Suppressor macrophage (primary cell): ENCODE measurements around the gene RALGPS2.
"Not testable (repeated sequence)": the region's sequence is repeated elsewhere in the genome, so short reads cannot be mapped to it uniquely, and the experiment has no call there.

Source experiments
- DNase-seq, 4 experiments: peaks; one replicate each; pipeline ENCODE4 v3.0.0-alpha.2; 2020 to 2022

The RALGPS2 gene

GRCh38 chr1:178945763-178946266 is 220.8 kb downstream of the RALGPS2 start:
- no peak for DNase-seq

- DNase-seq, result no peak
These were observed 221.4 kb downstream of the RALGPS2 start for GRCh38 chr1:178946416-178946815.

- no peak for DNase-seq
These were observed 222.0 kb downstream of the RALGPS2 start for GRCh38 chr1:178946855-178947676.

DNA sequence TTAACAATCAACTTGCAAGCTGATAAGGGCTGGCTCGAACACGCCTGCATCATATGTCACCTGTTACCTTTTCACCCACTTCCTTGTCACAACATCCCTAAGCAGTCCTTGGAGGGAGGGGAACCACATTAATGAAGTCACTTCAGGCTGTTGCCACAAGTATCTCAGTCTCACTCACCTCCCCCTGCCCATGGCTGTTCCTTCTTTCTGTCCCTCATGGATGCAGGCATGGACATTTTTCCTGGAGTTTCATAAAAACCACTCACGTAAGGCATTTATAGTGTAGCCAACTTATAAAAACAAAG is 222.6 kb downstream of the RALGPS2 start:
- DNase-seq, result no peak

GRCh38 chr1:178948676-178949075 is 223.6 kb downstream of the RALGPS2 start:
- DNase-seq, result no peak

- DNase-seq, result not testable (repeated sequence)
These were observed 224.8 kb downstream of the RALGPS2 start for GRCh38 chr1:178949866-178950265.

DNA sequence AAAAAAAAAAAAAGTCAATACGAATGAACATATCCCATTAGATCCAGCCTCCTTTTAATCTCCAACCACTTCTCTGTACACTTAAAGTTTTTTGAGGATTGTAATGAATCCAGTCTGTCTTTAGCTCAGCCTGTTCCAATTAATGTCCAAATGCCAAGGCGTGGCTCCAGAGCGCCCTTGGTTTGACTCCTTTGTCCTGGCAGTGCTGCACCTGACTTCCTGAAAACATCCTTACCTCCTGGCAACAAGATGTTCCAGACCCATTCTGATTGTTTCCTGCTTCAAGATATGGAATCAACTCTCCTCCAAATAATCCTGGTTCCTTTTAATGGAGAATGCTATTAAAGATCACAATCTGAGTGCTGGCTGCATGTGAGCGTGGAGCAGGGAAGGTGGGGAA is 226.6 kb downstream of the RALGPS2 start:
- DNase-seq, result no peak

- DNase-seq, result no peak
These were observed 228.0 kb downstream of the RALGPS2 start for GRCh38 chr1:178953034-178953433.

GRCh38 chr1:178953538-178954324 is 228.7 kb downstream of the RALGPS2 start:
- no peak for DNase-seq

GRCh38 chr1:178954325-178954690 is 229.3 kb downstream of the RALGPS2 start:
- peak; percentile 27 to 48 (median 32) for DNase-seq

DNA sequence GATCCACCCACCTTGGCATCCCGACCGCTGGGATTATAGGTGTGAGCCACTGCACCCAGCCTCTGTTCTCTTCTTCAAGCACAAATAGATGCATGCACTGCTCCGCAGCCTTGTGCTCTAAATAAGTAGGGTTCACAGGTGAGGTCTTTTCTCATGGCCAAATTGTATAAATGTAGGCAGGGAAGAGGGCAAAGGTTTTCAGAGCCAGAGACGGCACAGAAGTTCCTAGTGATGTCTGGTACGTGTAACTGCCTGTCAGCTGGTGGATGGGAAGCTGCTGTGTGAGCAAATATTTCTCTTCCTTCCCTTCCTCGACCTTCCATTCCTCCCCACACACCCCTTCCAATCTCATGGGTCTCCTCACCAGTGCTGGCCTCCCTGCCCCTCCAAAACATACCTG is 229.9 kb downstream of the RALGPS2 start:
- no peak for DNase-seq

DNA sequence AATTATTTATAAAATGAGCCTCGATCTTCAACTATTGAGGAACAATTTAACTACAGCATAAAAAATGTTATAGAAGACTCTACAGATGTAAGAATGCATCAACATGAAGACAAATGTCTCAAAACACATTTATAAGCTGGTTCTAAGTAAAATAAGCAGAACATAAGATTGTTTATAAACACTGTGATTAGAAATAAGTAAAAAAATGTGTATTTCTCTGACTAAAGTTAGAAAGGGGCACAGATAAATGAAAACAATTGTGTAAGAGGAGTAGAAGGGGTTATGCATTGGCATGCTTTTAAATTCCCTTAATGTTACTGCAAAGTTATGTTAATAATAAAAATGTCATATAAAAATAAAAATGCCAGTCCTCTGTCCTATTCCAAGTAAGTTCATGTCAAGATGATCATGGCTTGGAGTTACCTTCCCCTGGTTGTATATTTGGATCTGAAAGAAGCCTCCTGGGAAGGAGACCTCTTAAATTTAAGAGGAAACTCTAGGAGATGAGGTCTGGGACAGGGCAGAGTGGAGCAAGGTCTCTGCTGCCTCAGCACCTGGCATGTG is 230.4 kb downstream of the RALGPS2 start:
- no peak for DNase-seq

DNA sequence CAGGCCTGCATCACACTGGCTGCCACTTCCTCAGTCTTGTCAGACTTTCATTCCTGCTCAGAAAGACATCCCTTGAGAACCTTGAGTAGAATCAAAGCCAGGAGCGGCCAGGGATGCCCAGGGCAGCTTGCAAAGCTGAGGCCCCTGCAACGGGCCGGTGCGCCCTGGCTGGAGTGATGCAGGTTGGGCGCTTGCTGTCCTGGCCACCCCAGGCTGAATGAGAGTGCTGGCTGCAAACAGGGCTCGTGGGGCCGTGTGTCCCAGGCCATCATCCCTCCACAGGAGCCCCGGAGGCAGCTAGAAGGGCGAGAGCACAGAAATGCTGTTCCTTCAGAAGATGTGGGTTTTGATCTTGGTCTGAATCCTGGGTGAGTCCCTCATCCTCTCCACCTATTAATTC is 233.4 kb downstream of the RALGPS2 start:
- no peak for DNase-seq

DNA sequence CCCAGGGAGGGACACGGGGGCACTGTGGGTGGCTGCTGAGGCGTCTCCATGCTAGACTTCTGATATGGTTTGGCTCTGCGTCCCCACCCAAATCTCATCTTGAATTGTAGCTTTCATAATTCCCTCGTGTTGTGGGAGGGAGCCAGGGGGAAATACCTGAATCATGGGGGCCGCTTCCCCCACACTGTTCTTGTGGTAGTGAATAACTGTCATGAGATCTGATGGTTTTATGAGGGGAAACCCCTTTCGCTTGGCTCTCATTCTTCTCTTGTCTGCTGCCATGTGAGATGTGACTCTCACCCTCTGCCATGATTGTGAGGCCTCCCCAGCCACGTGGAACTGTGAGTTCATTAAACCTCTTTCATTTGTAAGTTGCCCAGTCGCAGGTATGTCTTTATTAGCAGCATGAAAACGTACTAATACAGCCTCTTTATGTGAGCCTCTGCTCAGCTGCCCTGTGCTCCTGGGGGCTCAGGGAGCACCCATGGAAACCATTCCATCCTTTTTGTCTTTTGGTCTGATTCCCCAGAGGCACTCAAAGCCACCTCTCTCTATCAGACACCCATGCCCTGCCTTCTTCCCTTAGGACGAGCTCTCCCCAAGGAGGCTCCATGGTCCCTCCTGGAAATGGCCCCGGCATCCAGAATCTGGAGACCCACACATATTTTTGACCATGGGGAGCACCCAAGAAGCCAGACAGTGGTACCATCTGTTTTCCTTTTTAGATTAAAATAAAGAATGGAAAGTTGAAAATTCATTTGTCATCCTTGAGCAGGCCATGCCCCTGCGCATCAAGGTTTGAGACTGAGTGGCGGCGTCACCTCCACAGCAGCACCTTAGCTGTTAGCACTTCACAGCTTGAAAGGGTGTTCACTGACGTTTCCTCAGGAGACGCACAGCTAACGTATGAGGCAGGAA is 234.8 kb downstream of the RALGPS2 start:
- DNase-seq, result peak in 1 of 4 experiments; percentile 2

DNA sequence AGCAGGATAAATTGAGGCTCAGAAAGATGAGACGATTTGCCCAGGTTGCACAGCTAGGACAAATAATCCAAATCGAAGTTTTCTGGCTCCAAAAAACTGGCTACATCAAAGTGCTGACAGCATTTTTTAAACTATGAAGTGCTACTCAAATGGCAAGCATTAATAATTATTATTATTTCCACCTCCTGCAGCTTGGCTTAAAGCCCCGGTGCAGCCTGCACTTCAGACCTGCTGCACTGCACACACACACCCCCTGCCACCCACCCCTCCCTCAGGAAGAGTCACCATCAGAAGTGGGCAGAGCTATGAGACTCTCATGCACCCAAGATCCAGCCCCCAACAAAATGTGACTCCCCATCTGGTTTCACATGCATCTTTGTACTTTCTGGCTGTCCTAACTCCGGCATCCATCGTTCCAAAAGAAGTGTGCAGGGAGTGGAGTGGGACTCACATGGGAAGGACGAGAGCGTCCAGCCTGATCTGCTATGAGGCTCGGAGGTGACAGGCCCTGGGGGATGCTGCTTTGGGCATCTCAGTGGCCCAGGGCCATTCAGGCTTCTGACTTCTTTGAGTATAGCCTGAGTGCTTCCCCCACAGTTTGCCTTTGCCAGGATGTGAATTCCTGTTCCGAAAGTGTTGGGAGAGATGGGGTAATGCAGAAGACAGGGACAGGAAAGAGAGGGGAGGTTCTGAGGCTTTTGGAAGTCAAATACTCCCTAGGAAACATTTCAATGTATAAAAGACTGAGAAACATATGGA is 235.6 kb downstream of the RALGPS2 start:
- DNase-seq, result no peak

DNA sequence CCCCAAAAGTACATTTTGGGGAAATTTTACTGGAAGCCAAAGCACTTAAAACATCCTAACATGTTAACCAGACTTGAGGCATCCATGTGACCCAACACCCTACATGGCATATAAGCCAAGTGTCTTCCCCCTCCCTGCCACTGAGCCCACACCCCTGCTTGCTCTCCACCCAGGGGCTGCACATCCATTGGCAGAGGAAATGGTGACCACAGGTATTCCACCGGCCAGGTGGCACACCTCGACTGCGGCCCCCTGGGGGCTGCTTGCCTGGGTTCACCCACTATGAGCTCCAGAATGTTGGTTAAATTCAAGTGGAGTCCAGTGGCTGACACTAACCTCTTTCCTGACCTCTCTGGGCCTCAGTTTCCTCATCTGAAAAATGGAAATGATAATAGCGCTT is 236.3 kb downstream of the RALGPS2 start:
- no peak for DNase-seq

GRCh38 chr1:178961868-178962267 is 236.8 kb downstream of the RALGPS2 start:
- no peak for DNase-seq

DNA sequence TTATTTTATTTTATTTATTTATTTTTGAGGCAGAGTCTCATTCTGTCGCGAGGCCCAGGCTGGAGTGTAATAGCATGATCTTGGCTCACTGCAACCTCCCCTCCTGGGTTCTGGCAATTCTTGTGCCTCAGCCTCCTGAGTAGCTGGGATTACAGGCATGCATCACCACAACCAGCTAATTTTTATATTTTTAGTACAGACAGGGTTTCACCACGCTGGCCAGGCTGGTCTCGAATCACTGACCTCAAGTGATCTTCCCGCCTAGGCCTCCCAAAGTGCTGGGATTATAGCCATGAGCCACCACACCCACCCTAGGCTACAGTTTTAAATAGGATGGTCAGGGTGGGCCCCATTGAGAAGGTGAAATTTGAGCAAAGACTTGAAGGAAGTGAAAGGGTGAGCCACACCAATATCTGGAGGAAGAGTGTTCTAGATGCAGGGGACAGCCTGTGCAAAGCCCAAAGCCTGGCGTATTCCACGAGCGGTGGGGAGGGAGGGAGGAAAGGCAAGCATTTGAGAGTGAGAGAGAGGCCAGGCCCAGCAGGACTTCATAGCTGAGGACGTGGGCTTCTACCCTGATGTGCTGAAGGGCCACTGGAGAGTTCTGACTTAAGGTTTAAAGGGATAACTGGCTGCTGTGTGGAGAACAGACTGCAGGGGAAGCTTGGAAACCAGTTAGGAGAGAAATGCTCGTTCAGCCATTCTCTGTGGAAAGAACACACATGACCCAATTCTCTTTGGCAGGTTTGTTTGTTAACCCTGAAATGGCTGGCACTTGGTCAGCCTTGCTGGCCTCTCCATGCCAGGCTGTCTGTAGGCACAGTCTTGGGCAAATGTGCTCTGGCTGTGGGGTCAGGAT is 238.0 kb downstream of the RALGPS2 start:
- no peak for DNase-seq

- DNase-seq, result no peak
These were observed 239.7 kb downstream of the RALGPS2 start for GRCh38 chr1:178964469-178965330.

DNA sequence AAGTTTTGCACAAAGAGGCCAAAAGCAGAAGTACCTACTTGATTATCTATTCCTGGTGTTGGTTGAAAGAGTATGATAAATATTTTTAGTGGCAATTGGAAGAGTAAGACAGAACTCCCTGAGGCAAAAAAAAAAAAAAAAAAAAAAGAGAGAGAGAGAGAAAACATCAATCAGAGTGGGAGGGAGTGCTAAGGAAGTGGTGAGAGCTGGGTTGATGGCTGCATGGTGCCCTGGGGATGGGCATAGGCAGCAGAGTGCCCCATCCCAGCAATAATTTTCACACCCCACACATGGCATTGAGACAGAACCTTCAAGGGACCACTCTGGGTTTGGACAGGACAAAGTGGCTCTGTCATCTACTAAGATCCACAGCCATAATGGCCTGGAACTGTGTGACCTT is 241.3 kb downstream of the RALGPS2 start:
- DNase-seq, result peak in 2 of 4 experiments; percentile 15 to 16
